HuH-7 (cell line): Measurements from ENCODE around the gene AJUBA.
"Not testable (repeated sequence)": the region's sequence is repeated elsewhere in the genome, so short reads cannot be mapped to it uniquely, and the experiment has no call there.

Source experiments
- DNase-seq: peaks from one replicate; pipeline ENCODE4 v3.0.0; 2011; ENCODE audit warnings: low spot score

The AJUBA gene

DNA sequence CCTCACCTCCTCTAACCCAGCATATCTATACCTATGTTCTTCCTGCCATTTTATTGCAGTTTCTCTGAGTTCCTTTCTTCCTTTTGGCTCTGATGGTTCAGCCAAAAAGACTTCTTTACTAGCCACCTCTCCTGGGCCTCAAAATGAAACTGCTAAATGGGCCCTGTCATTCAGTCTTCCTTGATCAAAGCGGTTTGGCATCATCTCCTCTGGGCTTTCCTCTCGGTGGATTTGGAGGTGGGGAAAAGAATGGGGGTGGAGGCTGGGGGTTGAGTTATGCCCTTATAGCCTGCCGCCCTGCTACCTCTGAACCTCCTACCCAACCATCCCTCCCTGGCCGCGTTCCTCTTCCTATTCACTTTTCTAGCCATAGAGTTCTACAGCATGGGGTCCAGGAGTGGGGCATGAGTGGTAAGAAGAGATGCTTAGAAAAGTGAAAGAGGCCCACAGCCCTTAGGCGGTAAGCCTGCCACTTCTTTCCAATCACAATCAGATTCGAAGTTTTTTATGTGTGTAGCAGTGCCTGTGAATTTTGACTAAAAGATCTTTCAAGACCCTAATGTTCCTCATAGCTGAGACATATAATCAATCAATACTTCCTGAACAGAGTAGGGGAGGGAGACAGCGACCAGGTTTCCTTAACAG lies 2.5 kb downstream of the AJUBA start:
- DNase-seq = no peak

DNA sequence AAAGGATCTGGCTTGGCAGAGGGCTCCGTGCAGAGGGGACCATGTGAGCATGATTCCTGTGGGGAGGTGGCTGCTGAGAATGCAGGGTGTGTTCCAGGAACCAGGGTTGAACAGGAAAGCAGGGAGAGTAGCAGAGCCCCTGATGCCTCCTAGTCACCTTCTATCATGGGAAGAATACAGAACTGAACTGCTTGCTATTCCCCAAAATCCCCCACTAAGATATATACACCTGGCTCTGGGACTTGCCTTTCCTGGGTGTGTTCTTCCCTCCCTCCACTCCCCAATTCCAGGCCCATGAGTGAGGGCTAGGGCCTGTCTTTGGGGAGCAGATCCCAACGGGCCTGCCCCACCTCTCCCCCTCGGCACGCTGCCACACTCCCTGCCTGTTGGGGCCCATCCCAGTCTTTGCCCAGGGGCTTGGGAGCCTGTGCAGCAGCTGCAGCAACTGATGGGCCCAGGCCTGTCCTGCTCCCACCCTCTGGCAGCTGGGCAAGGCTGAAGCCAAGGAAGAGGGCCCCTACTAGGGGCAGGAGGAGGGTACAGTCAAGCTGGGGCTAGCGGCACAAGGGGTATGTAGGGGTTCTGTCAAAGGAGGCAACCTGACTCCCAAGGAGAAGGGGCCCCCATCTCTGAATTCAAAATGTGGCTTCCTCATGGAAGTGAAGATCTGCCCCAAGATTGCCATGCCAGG lies 3.2 kb downstream of the AJUBA start:
- DNase-seq = no peak

DNA sequence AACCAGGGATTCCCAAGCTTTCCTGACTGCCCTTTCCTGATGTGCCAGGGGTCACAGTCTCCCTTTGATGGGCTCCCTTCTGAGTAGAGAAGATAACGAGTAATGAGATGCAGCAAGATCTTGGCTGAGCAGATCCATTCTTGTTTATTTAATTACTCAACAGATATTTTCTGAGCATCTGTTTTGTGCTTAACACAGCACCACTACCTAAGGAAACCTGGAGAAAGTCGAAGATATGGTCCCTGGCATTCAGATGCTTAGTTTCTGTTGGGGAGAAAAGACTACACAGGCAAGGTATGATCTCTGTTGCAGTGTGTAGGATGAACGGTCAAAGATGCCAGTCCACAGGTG lies 3.9 kb downstream of the AJUBA start:
- DNase-seq = no peak

GRCh38 chr14:22977684-22978486 lies 4.5 kb downstream of the AJUBA start:
- peak; percentile 80 for DNase-seq

DNA sequence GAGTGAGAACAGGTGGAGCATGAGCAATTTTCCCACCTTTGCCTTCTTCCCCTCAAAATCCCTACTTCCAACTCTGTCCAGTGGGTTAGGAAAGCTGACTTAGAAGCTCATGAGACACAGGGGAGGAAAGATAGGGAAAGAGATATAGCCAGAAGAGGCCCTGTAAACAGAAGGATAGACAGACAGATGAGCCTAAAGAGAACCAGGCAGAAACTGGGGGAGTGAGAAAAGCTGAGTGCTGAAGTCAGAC lies 5.0 kb downstream of the AJUBA start:
- DNase-seq = no peak

DNA sequence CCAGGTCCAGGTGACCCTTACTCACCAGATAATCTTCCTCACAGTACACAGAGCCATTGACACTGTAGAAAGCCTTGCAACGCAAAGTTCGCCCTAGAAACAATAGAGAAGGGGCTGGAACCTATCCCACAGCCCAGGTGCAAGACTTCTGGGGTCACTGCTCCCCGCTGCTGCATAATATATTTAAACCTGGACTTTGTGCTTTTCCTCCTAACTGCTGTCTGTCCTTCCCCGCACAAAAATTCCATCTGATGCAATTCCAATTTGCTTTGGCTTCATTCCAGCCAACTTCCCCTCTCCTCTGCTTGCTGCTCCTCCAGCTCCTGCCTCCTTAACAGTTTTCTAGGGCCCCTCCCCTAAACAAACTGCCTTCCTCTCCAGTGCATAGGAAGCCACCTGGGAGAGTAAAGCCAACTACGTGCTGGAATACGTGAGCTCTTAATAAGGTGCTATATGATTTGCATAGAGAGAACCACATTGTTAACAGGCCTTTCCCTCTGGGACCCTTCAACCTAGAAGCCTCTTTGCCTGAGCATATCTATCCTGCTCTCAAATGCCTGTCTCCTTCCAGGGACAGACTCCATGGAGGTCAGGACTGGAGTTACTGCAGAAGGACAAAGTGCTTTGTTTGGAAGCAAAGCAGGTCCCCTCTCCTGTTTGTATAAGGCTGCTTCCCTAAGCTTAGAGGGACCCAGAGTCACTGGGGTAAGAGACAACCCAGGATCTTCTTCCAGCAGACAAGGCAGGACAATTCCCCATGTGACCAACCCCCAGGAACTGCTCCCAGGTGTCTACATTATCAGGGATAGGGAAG lies 5.5 kb downstream of the AJUBA start:
- peak; percentile 68 for DNase-seq

- no peak for DNase-seq
Observed at GRCh38 chr14:22974530-22975313, 7.6 kb downstream of the AJUBA start.

- DNase-seq = no peak
Observed at GRCh38 chr14:22973217-22974032, 8.9 kb downstream of the AJUBA start.

GRCh38 chr14:22972313-22972930 lies 9.9 kb downstream of the AJUBA start:
- no peak for DNase-seq

DNA sequence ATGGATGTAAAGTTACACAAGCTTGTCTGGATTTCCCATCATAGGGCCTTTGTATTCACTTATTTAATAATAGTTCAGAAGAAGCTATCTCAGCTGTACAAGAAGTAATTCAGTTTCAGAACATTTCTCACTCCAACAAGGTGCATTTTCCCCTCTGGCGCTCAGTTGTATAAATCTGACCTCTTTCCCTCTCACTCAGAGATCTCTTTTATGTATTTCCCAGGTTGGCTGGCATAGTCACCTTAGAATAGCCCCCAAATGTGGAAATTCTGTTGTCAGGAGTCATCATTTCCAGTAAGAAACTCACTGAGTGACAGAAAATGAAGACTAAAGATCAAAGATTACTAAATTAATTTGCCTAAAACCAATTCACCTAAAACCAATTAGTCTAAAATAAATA lies 11.2 kb downstream of the AJUBA start:
- no peak for DNase-seq

GRCh38 chr14:22966783-22967269 lies 15.5 kb downstream of the AJUBA start:
- DNase-seq = no peak

GRCh38 chr14:22965916-22966782 lies 16.2 kb downstream of the AJUBA start:
- DNase-seq = not testable (repeated sequence)

- DNase-seq = no peak
Observed at GRCh38 chr14:22962061-22962676, 20.2 kb downstream of the AJUBA start.

DNA sequence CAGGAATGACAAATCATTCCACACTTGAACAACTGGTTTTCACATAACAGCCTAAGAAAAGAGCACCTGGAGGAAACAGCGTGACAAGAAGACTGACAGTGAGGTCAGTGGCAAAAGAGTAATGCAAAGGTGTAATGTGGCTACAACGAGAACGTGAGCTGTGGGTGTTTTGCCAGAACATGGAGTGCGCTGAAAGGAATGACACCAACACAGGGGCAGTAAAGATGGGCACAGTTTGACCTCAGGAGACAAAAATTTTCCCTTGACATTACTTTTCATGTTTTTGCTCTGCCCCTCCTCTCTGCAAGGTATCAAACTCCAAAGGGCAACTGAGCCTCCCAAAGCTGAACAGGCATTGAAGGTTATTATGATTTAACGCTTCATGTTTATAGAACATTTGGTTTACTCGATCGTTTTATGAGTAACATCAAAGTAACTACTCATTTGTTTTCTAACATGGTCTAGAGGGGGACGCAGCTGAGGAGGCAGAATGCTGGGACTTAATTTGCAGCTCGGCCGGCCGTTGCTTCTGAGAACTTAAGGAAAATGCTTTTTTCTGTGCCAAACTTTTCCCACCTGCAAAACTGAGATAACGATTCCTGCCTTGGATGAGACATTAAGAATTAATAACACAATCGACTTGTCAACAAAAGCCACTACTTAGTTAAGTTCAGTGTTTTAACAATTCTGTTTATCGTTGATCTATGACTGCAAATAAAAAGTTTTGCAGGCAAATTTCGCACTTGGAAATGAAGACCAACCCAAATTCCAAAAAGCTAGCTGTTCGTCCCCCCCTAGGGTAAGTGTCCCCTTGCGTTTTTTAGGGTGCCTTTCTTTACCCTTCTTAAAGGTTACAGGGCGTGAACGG lies 26.4 kb downstream of the AJUBA start:
- DNase-seq = no peak

- DNase-seq = no peak
Observed at GRCh38 chr14:22952418-22952817, 29.9 kb downstream of the AJUBA start.

DNA sequence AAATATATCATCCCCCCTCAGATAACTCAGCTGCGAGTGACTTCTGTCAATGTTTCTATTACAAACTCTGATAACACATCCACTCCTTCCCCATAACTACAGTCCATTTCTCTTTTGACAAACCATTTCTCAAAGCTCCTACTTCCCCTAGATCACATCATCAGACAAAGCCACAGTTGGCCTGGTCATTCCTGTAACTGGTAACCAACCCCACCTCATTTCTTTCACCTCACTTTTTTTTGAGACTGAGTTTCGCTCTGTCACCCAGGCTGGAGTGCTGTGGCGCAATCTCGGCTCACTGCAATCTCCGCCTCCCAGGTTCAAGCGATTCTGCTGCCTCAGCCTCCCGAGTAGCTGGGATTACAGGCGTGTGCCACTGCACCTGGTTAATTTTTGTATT lies 30.6 kb downstream of the AJUBA start:
- DNase-seq = not testable (repeated sequence)

GRCh38 chr14:22945642-22946041 lies 36.7 kb downstream of the AJUBA start:
- DNase-seq = no peak

GRCh38 chr14:22939684-22940083 lies 42.7 kb downstream of the AJUBA start:
- DNase-seq = no peak
